PC-9 (cell line): ENCODE data around the gene AKAP13. TPM values are rescaled to one million over a fixed set of nuclear protein-coding genes. Genes with fewer than 3 reads are reported as not detected.

ENCODE experiments used
- BruUV-seq: library from RNA; stranded (reverse); fragments of 400-500 nt; replicated peaks from 2 replicates; lab custom pipeline; 2021; lab: Mats Ljungman, UMichigan
- CTCF ChIA-PET: fragments of 300-600 bp; sonication (Branson Sonifier 250); formaldehyde crosslinking; loops from one replicate; lab custom pipeline; 2022; ENCODE audit warnings: antibody characterized with exemption; lab: Charles Lee
- POLR2A ChIA-PET: fragments of 300-600 bp; sonication (Branson Sonifier 250); formaldehyde crosslinking; loops from one replicate; lab custom pipeline; 2022; ENCODE audit warnings: antibody characterized with exemption; ENCODE audit not compliant: unreplicated experiment; lab: Charles Lee
- DNase-seq, 2 experiments: peaks; one replicate each; pipeline versions ENCODE4 v3.0.0 to v3.0.0-alpha.2; 2015 to 2022; ENCODE audit warnings: mixed read lengths in 1 of 2
- H2AFZ ChIP-seq: fragments of 200-600 bp; sonication (generic); 2 replicates; pipeline ENCODE4 v1.8.1; 2017; ENCODE audit warnings: antibody characterized with exemption
- H3F3A ChIP-seq: fragments of 200-600 bp; sonication (generic); 2 replicates; pipeline ENCODE4 v1.8.1; 2017; ENCODE audit warnings: antibody characterized with exemption, mild to moderate bottlenecking, low read depth; ENCODE audit not compliant: insufficient read depth
- H3K27ac ChIP-seq: fragments of 200-600 bp; sonication (generic); 2 replicates; pipeline ENCODE4 v1.6.1; 2016; ENCODE audit warnings: mixed run types
- H3K27me3 ChIP-seq: fragments of 200-600 bp; sonication (generic); 2 replicates; pipeline ENCODE4 v1.6.1; 2016; ENCODE audit warnings: low read depth, mixed run types; ENCODE audit not compliant: insufficient read depth
- H3K36me3 ChIP-seq: fragments of 200-600 bp; sonication (generic); 2 replicates; pipeline ENCODE4 v1.6.1; 2016; ENCODE audit warnings: low read depth, mixed run types
- H3K4me1 ChIP-seq: fragments of 200-600 bp; sonication (generic); replicated peaks from 2 replicates; pipeline ENCODE4 v1.6.1; 2016; ENCODE audit warnings: mixed run types; ENCODE audit not compliant: insufficient read depth
- H3K4me2 ChIP-seq: fragments of 200-600 bp; sonication (generic); 2 replicates; pipeline ENCODE4 v1.6.1; 2017; ENCODE audit warnings: mixed run types
- H3K4me3 ChIP-seq: fragments of 200-600 bp; sonication (generic); 2 replicates; pipeline ENCODE4 v1.6.1; 2016; ENCODE audit warnings: mixed run types
- H3K79me2 ChIP-seq: fragments of 200-600 bp; sonication (generic); 2 replicates; pipeline ENCODE4 v1.6.1; 2017; ENCODE audit warnings: low read depth, mixed run types
- H3K9me2 ChIP-seq: fragments of 200-600 bp; sonication (generic); 2 replicates; pipeline ENCODE4 v1.8.1; 2017; ENCODE audit warnings: mild to moderate bottlenecking; ENCODE audit not compliant: insufficient read depth
- H3K9me3 ChIP-seq: fragments of 200-600 bp; sonication (generic); 2 replicates; pipeline ENCODE4 v1.8.1; 2016; ENCODE audit warnings: low read depth; ENCODE audit not compliant: insufficient read depth
- H4K20me1 ChIP-seq: fragments of 200-600 bp; sonication (generic); 2 replicates; pipeline ENCODE4 v1.8.1; 2017; ENCODE audit not compliant: insufficient read depth
- EZH2 ChIP-seq: fragments of 200-600 bp; sonication (generic); IDR thresholded peaks from 2 replicates; pipeline ENCODE4 v1.8.0; 2017; ENCODE audit warnings: antibody characterized with exemption, low read depth
- intact Hi-C: fragments of 100-400 bp; cut with micrococcal nuclease; formaldehyde crosslinking; loops from one replicate; pipeline ENCODE4 v1.10.0; 2022; ENCODE audit not compliant: unreplicated experiment
- total RNA-seq: library from RNA; stranded (reverse); gene quantifications from 2 replicates; pipeline ENCODE4 v1.2.3, GENCODE V29; 2021
- TF ChIP-seq, protein P1 (sequence below): fragments of 200-600 bp; sonication (generic); conservative IDR thresholded peaks from 2 replicates; pipeline ENCODE4 v1.6.1; 2017; ENCODE audit warnings: mixed run types, antibody characterized with exemption, mild to moderate bottlenecking, moderate library complexity

The AKAP13 gene
- total RNA-seq, 1 experiment from 2014 or later: 82.5 TPM

GRCh38 chr15:85667491-85668424 lies 287.4 kb downstream of the AKAP13 start:
- TF ChIP-seq EZH2: no peak
- TF ChIP-seq, protein P1, sequence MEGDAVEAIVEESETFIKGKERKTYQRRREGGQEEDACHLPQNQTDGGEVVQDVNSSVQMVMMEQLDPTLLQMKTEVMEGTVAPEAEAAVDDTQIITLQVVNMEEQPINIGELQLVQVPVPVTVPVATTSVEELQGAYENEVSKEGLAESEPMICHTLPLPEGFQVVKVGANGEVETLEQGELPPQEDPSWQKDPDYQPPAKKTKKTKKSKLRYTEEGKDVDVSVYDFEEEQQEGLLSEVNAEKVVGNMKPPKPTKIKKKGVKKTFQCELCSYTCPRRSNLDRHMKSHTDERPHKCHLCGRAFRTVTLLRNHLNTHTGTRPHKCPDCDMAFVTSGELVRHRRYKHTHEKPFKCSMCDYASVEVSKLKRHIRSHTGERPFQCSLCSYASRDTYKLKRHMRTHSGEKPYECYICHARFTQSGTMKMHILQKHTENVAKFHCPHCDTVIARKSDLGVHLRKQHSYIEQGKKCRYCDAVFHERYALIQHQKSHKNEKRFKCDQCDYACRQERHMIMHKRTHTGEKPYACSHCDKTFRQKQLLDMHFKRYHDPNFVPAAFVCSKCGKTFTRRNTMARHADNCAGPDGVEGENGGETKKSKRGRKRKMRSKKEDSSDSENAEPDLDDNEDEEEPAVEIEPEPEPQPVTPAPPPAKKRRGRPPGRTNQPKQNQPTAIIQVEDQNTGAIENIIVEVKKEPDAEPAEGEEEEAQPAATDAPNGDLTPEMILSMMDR: no peak
- Histone ChIP-seq H3K4me3 (no peak overlapping the region), H3F3A (peaks cover 21% of the 10 kb centered on the region), H3K4me1 (peaks cover 8% of the 10 kb centered on the region; the same call in 1 of the 2 replicates), H3K36me3 (peaks cover 18% of the 10 kb centered on the region), H3K27me3 (no peaks in the 10 kb centered on the region), H3K27ac (peak overlapping the region; percentile 55), H3K9me3 (no peaks in the 10 kb centered on the region), H3K4me2 (no peak overlapping the region), H2AFZ (no peak overlapping the region), H3K9me2 (no peaks in the 10 kb centered on the region), H4K20me1 (no peaks in the 10 kb centered on the region), H3K79me2 (no peaks in the 10 kb centered on the region)
- intact Hi-C loops: no loop called here
- ChIA-PET CTCF (interaction anchor here (0.9 kb wide), 1 partner anchor 349 kb away, joined by 3 read pairs; no protein-coding TSS in a partner anchor), POLR2A (interaction anchor here (0.6 kb wide), 1 partner anchor 287 kb away, joined by 8 read pairs; the partner anchor contains the start of gene AKAP13)
- DNase-seq: peak; percentile 28 to 90
- no TSS peak for BruUV-seq

DNA sequence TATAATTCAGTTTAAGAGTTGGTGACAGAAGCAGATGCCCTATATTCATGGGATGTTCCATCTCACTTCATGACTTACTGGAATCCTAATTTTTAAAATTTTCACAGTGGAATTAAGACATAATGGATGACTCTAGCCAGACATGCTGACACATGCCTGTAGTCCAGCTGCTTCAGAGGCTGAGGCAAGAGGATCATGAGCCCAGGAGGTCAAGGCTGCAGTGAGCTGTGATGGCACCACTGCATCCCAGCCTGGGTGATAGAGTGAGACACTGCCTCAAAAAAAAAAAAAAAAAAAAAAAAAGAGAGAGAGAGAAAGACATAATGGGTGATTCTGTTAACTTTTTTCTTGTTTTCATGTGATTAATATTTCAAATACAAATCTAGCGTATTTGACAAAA lies 290.8 kb downstream of the AKAP13 start:
- POLR2A ChIA-PET: no interaction called here
- CTCF ChIA-PET: interaction anchor here (0.6 kb wide), 1 partner anchor 72 kb away, joined by 3 read pairs; no protein-coding TSS in a partner anchor
- Histone ChIP-seq H3K4me2 (no peak overlapping the region), H3K4me3 (no peak overlapping the region), H3K9me3 (no peaks in the 10 kb centered on the region), H3K36me3 (0 out of 2 replicates have a peak, but pooled peaks cover 10% of the 10 kb centered on the region), H3K79me2 (no peaks in the 10 kb centered on the region), H4K20me1 (no peaks in the 10 kb centered on the region), H3K4me1 (peaks cover 8% of the 10 kb centered on the region; the same call in 1 of the 2 replicates), H3K27ac (no peak overlapping the region), H3K27me3 (no peaks in the 10 kb centered on the region), H2AFZ (no peak overlapping the region), H3F3A (peaks cover 23% of the 10 kb centered on the region), H3K9me2 (no peaks in the 10 kb centered on the region)
- intact Hi-C loops: no loop called here
- no peak for TF ChIP-seq EZH2
- TF ChIP-seq, protein P1: no peak
- DNase-seq: no peak
- BruUV-seq: no TSS peak

DNA sequence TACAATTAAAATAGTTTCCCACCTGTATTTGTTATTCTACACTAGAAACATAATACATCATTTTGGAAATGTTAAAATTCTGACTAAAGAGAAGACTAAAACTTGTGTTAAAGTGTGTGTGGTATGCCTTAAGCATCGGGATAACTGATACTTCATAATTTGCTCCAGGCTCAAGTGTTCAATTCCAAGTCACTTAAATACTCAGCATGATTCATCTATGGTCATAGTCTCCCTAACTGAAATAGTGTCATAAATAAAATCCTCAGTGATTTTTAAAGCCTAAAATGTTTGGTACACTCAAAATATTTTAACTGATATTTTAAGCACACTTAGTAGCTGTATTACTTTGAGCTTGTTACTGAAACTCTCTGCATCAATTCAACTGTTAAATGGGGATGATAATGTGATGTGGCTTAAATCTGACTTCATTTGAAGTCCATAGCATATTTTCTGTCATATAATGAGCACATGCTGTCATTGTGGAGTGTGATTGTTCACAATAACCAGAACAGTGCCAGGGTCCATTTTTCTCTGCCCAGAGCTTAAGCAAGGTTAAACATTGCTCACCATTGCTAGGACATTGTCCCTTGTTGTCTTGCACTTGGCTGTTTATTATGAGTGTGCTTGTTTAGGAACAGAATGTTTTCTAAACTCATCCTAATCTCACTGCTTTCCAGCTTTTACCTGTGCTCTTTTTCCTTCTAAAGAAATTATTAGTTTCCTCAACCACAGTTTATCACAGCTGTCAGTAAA lies 292.1 kb downstream of the AKAP13 start:
- intact Hi-C loops: no loop called here
- POLR2A ChIA-PET: interaction anchor here (0.7 kb wide), 1 partner anchor 542 kb away, joined by 5 read pairs; no protein-coding TSS in a partner anchor
- Histone ChIP-seq H3K79me2 (no peaks in the 10 kb centered on the region), H3K9me2 (no peaks in the 10 kb centered on the region), H3K4me3 (no peak overlapping the region), H3K4me1 (peaks cover 4% of the 10 kb centered on the region; the same call in 1 of the 2 replicates), H3K27ac (no peak overlapping the region), H3K27me3 (no peaks in the 10 kb centered on the region), H3F3A (peaks cover 12% of the 10 kb centered on the region), H3K9me3 (no peaks in the 10 kb centered on the region), H3K36me3 (peaks cover 10% of the 10 kb centered on the region; the same call in 1 of the 2 replicates), H2AFZ (no peak overlapping the region), H4K20me1 (no peaks in the 10 kb centered on the region), H3K4me2 (no peak overlapping the region)
- CTCF ChIA-PET: no interaction called here
- BruUV-seq: no TSS peak
- TF ChIP-seq, protein P1: no peak
- TF ChIP-seq EZH2: no peak
- DNase-seq: no peak
